Lower leg skin (tissue), 4 donors: ENCODE data around the gene GRHL1. TPM values are rescaled to one million over a fixed set of nuclear protein-coding genes. Genes with fewer than 3 reads are reported as not detected.

ENCODE experiments used
- DNase-seq, 2 donors: peaks; one replicate each; pipeline ENCODE4 v3.0.0-alpha.2; 2019; ENCODE audit warnings: low spot score in 2 of 2
- H3K4me3 ChIP-seq: fragments of 200-600 bp; sonication (generic); 2 replicates; pipeline ENCODE4 v1.5.1; 2017; ENCODE audit warnings: mild to moderate bottlenecking, low read depth; ENCODE audit not compliant: poor library complexity, severe bottlenecking
- CTCF ChIP-seq, 3 donors: fragments of 450-650 bp; IDR thresholded peaks; one replicate each; pipeline ENCODE4 v1.5.1; 2016; ENCODE audit warnings: antibody characterized with exemption in 3 of 3, mild to moderate bottlenecking in 3 of 3, moderate library complexity in 2 of 3
- POLR2A ChIP-seq, 2 donors: fragments of 450-650 bp; IDR thresholded peaks; one replicate each; pipeline ENCODE4 v1.6.1; 2016 to 2017; ENCODE audit warnings: antibody characterized with exemption in 2 of 2, mild to moderate bottlenecking in 1 of 2, moderate library complexity in 1 of 2
- WGBS, 2 donors: methylation state at CpG; one replicate each; pipeline ENCODE4 v1.1.5; 2018; 5-methylcytosine and 5-hydroxymethylcytosine counted together
- intact Hi-C: fragments of 100-400 bp; cut with DNase I; formaldehyde crosslinking; loops from one replicate; pipeline ENCODE4 v1.15.0; 2023; ENCODE audit warnings: low total_unique reads
- total RNA-seq, 4 donors: library from RNA; depleted of rRNA; stranded (reverse); fragments of >200 nt; gene quantifications; one replicate each; pipeline ENCODE4 v1.1.0, GENCODE V29; 2016

Gene GRHL1
- total RNA-seq, 4 donors from 2014 or later = 104 to 134 (median 115) TPM

GRCh38 chr2:9937968-9938367 lies 13.5 kb upstream of the GRHL1 start:
- no peak for DNase-seq
- intact Hi-C loops = no loop called here
- WGBS, 2 donors = 84 to 85% methylated on average over 9 of the region's 9 CpGs
- TF ChIP-seq CTCF (IDR thresholded peaks at IDR 0.05) = no peak
- no peak for TF ChIP-seq POLR2A (IDR thresholded peaks at IDR 0.05)
- no peak overlapping the region for H3K4me3 ChIP-seq

- no peak for TF ChIP-seq CTCF (IDR thresholded peaks at IDR 0.05)
- TF ChIP-seq POLR2A (IDR thresholded peaks at IDR 0.05) = no peak
- intact Hi-C loops = no loop called here
- no peak overlapping the region for H3K4me3 ChIP-seq
- DNase-seq = no peak
- WGBS, 2 donors = 62 to 64% methylated on average over 9 of the region's 9 CpGs
These were observed 11.7 kb upstream of the GRHL1 start for GRCh38 chr2:9939587-9940485.

- TF ChIP-seq CTCF (IDR thresholded peaks at IDR 0.05) (no peak), POLR2A (IDR thresholded peaks at IDR 0.05) (no peak)
- 37 to 38% methylated on average over 13 of the region's 13 CpGs for WGBS, 2 donors
- no peak for DNase-seq
- intact Hi-C loops = no loop called here
- no peak overlapping the region for H3K4me3 ChIP-seq
These were observed 10.1 kb upstream of the GRHL1 start for GRCh38 chr2:9941196-9941995.

GRCh38 chr2:9941996-9942390 lies 9.5 kb upstream of the GRHL1 start:
- intact Hi-C loops = no loop called here
- 42 to 47% methylated on average over 6 of the region's 6 CpGs for WGBS, 2 donors
- TF ChIP-seq POLR2A (IDR thresholded peaks at IDR 0.05) (no peak), CTCF (IDR thresholded peaks at IDR 0.05) (no peak)

GRCh38 chr2:9944330-9944758 lies 7.1 kb upstream of the GRHL1 start:
- H3K4me3 ChIP-seq = no peak overlapping the region
- no peak for DNase-seq
- TF ChIP-seq POLR2A (IDR thresholded peaks at IDR 0.05) (no peak), CTCF (IDR thresholded peaks at IDR 0.05) (no peak)
- intact Hi-C loops = no loop called here
- 32 to 33% methylated on average over 3 of the region's 3 CpGs for WGBS, 2 donors

More at GRCh38 chr2:9941996-9942390, 9.5 kb upstream of the GRHL1 start:
- no peak for DNase-seq
- H3K4me3 ChIP-seq = no peak overlapping the region
